Measurements from ENCODE around the gene TAS1R3.

TAS1R3 gene

DNA sequence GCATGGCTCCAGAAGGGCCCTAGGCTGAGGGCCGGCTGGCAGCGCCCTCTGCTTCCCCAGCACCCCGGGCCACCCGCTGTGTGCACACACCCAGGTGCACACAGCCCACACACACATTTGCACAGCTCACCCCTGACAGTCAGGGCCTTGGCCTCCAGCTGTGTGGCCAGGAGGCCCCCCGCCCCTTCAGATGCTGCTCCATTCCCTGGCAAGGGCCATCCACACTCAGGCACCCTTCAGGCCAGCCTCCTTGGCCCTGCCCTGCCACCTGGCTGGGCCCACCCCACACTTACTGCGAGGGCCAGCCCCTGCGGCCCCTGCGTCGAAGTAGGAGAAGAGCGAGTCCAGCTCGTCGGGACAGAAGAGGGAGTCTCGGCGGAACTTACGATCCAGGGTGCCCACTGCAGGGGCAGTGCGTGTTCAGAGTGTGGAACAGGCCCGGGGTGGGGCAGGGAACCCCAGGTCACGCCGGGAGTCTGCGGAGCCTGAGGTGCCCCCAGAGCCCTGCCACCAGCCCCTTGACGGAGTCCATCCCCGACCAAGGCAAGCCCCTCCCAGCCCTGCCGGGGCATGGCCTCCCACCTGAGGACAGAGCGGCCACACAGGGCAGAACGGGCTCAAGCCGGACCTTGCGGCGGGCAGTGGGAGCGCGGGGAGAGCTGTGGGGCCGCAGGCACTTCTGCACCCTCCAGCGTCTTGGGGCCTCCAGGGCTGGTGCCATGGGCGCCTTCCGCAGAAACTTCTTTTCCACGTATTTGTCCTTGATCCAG, 35.7 kb upstream of the TAS1R3 start:
- DNase-seq (ENCODE audit: low read depth): no peak

DNA sequence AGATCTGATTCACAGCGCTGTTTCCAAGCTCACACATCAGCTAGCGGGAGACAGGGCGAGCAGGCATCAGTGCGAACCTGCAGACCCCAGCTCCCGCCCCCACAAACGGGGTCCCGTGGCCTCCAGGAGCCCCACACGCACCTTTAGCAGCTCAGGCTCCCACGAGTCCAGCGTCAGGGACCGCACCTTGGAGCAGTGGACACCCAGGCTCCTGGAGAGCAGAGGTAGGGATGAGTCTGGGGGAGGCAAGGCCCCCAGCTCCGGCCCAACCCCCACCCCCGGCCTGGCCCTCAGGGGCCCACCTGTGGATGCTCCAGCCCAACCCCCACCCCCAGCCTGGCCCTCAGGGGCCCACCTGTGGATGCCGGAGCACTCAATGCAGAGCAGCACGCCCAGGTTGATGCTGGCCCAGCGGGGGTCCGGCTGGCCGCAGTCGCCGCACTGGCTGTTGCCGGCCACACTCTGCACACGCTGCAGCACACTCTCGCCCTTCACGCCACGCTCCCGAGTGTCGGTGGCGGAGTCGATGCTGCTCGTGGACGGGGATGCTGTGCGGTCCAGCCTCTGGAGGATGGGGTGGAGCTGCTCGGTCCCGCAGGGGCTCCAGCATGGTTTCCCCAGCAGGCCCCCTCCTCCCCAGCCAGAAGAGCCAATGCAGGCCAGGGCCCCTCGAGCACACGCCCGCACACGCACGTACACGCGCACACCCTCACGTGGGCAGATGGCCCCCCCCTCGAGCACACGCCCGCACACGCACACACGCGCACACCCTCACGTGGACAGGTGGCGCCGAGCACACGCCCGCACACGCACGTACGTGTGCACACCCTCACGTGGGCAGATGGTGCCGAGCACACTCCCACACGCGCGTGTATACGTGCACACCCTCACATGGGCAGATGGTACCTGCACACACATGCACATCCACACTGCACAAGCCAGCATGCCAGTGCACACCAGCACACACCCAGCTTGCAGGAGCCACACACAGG, 34.7 kb upstream of the TAS1R3 start:
- DNase-seq (ENCODE audit: low read depth): no peak

- no peak for DNase-seq (ENCODE audit: low read depth)
These were observed 33.2 kb upstream of the TAS1R3 start for GRCh38 chr1:1297802-1298424.

DNA sequence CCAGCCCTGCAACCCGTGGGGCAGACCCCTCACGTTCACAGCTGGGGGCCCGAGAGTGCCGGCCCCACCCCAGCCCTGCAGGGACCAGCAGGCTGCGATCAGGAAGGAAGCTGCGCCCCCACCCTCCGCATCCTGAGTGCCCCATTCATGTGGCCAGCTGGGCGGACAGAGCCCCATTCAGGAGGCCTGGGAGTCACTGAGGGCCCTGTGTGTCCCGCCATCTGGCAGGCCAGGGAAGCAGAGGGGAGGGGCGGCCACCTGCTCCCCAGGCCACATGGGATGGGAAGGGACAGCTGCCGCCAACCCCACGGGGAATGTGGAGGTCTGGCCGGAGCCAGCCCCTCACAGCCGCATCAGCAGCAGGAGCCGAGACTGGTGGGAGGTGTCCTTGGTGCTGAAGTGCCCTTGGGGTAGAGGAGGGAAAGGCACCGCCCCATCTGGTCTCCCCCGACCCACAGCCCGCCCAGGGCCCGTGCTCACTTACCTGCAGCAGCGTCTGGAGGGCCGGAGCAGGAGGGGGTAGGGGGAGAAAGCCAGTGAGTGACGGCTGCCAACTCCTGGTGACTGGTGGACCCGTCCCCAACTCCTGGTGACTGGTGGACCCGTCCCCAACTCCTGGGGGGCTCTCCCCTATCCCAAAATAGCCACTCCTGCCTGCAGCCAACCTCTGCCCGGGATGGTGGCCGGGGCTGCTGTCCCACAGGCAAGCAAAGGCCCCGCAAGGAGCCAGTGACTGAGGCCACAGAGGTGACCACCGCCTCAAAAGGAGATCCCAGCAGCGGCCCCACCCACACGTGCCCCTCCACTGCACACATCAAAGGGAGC, 32.0 kb upstream of the TAS1R3 start:
- DNase-seq (ENCODE audit: low read depth): no peak

- DNase-seq (ENCODE audit: low read depth): no peak
These were observed 31.3 kb upstream of the TAS1R3 start for GRCh38 chr1:1299686-1300351.

GRCh38 chr1:1300352-1300739, 30.7 kb upstream of the TAS1R3 start:
- no peak for DNase-seq (ENCODE audit: low read depth)

- no peak for DNase-seq (ENCODE audit: low read depth)
These were observed 29.1 kb upstream of the TAS1R3 start for GRCh38 chr1:1302006-1302430.

GRCh38 chr1:1302951-1303509, 28.1 kb upstream of the TAS1R3 start:
- DNase-seq (ENCODE audit: low read depth): no peak

DNA sequence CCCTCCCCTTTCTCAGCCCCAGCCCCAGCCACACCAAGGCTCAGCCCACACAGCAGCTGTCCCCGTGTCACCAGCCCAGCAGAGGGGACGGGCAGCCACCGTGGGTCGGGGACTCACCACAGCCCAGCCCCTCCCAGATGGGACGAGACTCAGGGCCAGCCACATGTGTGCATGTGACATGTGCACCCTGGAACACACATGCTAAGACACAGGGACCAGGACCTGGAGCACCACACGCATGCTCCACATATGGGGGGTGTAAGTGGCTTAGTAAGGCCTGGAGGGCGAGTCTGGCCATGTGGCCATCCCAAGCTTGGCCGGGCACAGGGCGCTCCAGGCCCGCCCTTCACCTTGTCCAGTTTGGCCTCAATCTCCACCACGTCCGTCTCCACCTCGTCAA, 27.3 kb upstream of the TAS1R3 start:
- no peak for DNase-seq (ENCODE audit: low read depth)

GRCh38 chr1:1304331-1305299, 26.5 kb upstream of the TAS1R3 start:
- DNase-seq (ENCODE audit: low read depth): no peak

GRCh38 chr1:1305300-1306069, 25.6 kb upstream of the TAS1R3 start:
- DNase-seq (ENCODE audit: low read depth): peak; percentile 62

GRCh38 chr1:1306070-1306660, 24.9 kb upstream of the TAS1R3 start:
- no peak for DNase-seq (ENCODE audit: low read depth)

- no peak for DNase-seq (ENCODE audit: low read depth)
These were observed 24.3 kb upstream of the TAS1R3 start for GRCh38 chr1:1306661-1307260.

GRCh38 chr1:1307261-1307922, 23.7 kb upstream of the TAS1R3 start:
- no peak for DNase-seq (ENCODE audit: low read depth)

DNA sequence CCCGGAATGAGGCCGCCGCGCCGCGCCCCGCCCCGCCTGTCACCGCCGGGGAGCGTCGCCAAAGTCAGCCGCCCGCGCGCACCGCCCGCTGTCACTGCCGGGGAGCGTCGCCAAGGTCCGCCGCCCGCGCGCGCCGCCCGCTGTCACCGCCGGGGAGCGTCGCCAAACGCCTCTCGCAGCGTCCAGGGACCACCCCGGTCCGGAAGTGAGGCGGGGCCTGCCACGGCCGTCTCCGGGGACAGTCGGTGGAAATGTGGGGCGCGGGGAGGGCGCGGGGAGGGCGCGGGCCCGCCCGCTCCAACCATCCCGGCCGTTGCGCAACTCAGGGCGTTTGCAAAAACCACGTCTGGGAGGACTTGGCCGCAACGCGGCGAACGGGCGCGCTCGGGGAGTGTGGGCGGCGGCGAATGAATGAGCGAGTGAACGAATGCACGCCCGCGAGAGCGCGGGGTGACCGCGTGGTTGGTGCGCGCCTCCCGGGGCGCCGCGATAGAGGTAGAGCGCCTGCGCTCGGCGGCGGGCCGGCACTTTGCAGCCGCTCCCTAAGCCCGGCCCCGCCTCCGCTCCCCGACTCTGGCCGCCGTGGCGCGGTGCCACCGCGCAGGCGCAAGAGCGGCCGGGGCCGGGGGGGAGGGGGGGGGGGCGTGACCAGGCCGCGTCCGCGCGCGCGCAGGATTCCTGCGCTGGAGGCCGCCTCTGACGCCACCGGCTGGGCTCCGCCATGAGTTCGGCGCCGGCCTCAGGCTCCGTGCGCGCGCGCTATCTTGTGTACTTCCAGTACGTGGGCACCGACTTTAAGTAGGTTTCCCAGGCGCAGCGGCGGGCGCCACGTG, 22.9 kb upstream of the TAS1R3 start, which contains the start of the genes ACAP3 and PUSL1:
Gene ACAP3, minus strand, starts transcription at position 8 of the 833 bp plus-strand sequence. CDS start 115 bp downstream, outside the sequence.
Gene PUSL1, plus strand, starts transcription at position 675 of the 833 bp plus-strand sequence. Its CDS starts 47 bp downstream, at position 722.
- DNase-seq (ENCODE audit: low read depth): peak; percentile 91

GRCh38 chr1:1308756-1309250, 22.3 kb upstream of the TAS1R3 start:
- no peak for DNase-seq (ENCODE audit: low read depth)

Data from activated T-cell treated with anti-CD3 and anti-CD28 coated beads for 48 hours (primary cell).